Measurements from ENCODE around the gene IPO9. TPM values are rescaled to one million over a fixed set of nuclear protein-coding genes. Genes with fewer than 3 reads are reported as not detected.

Gene IPO9
- total and polyA plus RNA-seq, 2 of the 4 experiments (the other 2 are of a cell fraction) = 14.0 to 23.4 TPM

DNA sequence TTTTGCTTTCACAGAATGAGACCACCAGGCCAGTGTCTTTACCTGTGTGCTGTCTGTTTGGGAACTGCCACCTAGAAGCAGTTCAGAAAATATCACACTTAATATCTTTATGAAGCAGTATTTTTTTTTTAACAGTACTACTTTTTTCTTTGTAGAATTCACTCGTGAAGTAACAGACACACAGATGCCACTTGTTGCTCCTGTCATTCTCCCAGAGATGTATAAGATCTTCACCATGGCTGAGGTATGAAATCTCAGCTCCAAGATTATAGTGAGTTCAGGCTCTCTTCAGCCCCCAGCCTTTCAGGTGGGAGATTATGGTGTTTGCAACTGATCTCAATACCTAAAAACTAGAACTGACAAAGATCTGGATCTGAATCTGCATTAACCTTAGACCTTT, 23.0 kb downstream of the IPO9 start:
- Histone ChIP-seq H2AK5ac (ENCODE audit: low read depth, low read length) (no peak overlapping the region), H3K23ac (ENCODE audit: low read depth, low read length) (no peak overlapping the region), H2BK15ac (ENCODE audit: low read depth, low read length) (no peak overlapping the region), H3K9me3 (ENCODE audit: control insufficient read depth, insufficient read depth, low read length) (no peaks in the 10 kb centered on the region), H3K4me3 (ENCODE audit: insufficient read depth, low read depth, low read length) (no peak overlapping the region), H2BK20ac (ENCODE audit: low read depth, low read length) (no peak overlapping the region), H3K9ac (ENCODE audit: low read depth, low read length) (no peak overlapping the region), H3K14ac (replicated peaks; ENCODE audit: low read depth, low read length) (no peak overlapping the region), H3K18ac (ENCODE audit: low read depth, low read length) (no peak overlapping the region), H3K56ac (ENCODE audit: extremely low read depth, insufficient read depth, low read length) (no peak overlapping the region), H2BK5ac (ENCODE audit: low read depth, low read length, poor library complexity, severe bottlenecking) (no peak overlapping the region), H3K4me2 (ENCODE audit: low read depth, low read length) (no peak overlapping the region), H4K8ac (ENCODE audit: low read depth in 2 of 2, low read length in 2 of 2) (no peak overlapping the region), H2AFZ (replicated peaks; ENCODE audit: low read length, poor library complexity) (no peak overlapping the region), H3K4ac (ENCODE audit: low read depth, low read length) (no peak overlapping the region), H3K27ac (ENCODE audit: insufficient read depth, low read length) (no peak overlapping the region), H4K91ac (ENCODE audit: insufficient read depth, low read depth, low read length) (no peak overlapping the region), H4K20me1 (ENCODE audit: insufficient read depth, low read length) (peaks cover 9% of the 10 kb centered on the region; the same call in 1 of the 2 replicates), H2AK9ac (replicated peaks; ENCODE audit: low read depth, low read length, poor library complexity) (no peak overlapping the region), H2BK120ac (ENCODE audit: low read depth, low read length) (no peak overlapping the region), H3K9me1 (ENCODE audit: insufficient read depth, low read length) (peaks cover 4% of the 10 kb centered on the region), H3K36me3 (ENCODE audit: control insufficient read depth, insufficient read depth, low read length) (peaks cover 37% of the 10 kb centered on the region), H3K79me1 (ENCODE audit: low read depth in 1 of 2, low read length in 2 of 2) (peaks cover 31 to 50% of the 10 kb centered on the region in 2 experiments), H4K5ac (ENCODE audit: low read depth, low read length) (no peak overlapping the region), H3K4me1 (ENCODE audit: control insufficient read depth, insufficient read depth, low read length) (no peaks in the 10 kb centered on the region; the same call in 1 of the 2 replicates), H3K27me3 (ENCODE audit: control insufficient read depth, insufficient read depth, low read length) (no peaks in the 10 kb centered on the region)
- dilution Hi-C loops (cut with HindIII; ENCODE audit: low sequenced_read_pairs, unreplicated experiment) = no loop called here
- no TSS peak for BruUV-seq (replicated peaks)
- no CpG with 5 or more reads among the region's 1 CpG for WGBS, 2 experiments (ENCODE audit: extremely low coverage in 2 of 2, insufficient read length in 1 of 2)
- ATAC-seq (ENCODE audit: low read depth) (no peak), DNase-seq (no peak)
- in situ Hi-C loops (cut with MboI; ENCODE audit: low sequenced_read_pairs) = no loop called here
- CTCF ChIA-PET = interaction anchor here (3.1 kb wide), 1 partner anchor 22 kb away, joined by 8 read pairs; the partner anchor contains the start of gene IPO9
- TF ChIP-seq CEBPB (IDR thresholded peaks at IDR 0.05; ENCODE audit: low read depth, low read length) = no peak
- TF ChIP-seq POLR2A (IDR thresholded peaks at IDR 0.05; ENCODE audit: low read depth, low read length) = no peak
- no peak for TF ChIP-seq NFE2L2 (IDR thresholded peaks at IDR 0.05; ENCODE audit: low read depth, low read length)
- TF ChIP-seq, protein P1, sequence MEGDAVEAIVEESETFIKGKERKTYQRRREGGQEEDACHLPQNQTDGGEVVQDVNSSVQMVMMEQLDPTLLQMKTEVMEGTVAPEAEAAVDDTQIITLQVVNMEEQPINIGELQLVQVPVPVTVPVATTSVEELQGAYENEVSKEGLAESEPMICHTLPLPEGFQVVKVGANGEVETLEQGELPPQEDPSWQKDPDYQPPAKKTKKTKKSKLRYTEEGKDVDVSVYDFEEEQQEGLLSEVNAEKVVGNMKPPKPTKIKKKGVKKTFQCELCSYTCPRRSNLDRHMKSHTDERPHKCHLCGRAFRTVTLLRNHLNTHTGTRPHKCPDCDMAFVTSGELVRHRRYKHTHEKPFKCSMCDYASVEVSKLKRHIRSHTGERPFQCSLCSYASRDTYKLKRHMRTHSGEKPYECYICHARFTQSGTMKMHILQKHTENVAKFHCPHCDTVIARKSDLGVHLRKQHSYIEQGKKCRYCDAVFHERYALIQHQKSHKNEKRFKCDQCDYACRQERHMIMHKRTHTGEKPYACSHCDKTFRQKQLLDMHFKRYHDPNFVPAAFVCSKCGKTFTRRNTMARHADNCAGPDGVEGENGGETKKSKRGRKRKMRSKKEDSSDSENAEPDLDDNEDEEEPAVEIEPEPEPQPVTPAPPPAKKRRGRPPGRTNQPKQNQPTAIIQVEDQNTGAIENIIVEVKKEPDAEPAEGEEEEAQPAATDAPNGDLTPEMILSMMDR (conservative IDR thresholded peaks at IDR 0.05; ENCODE audit: low read depth, low read length) = no peak
- no peak for TF ChIP-seq SMC3 (IDR thresholded peaks at IDR 0.05; ENCODE audit: low read depth, low read length)
- TF ChIP-seq, protein P2, sequence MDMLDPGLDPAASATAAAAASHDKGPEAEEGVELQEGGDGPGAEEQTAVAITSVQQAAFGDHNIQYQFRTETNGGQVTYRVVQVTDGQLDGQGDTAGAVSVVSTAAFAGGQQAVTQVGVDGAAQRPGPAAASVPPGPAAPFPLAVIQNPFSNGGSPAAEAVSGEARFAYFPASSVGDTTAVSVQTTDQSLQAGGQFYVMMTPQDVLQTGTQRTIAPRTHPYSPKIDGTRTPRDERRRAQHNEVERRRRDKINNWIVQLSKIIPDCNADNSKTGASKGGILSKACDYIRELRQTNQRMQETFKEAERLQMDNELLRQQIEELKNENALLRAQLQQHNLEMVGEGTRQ (IDR thresholded peaks at IDR 0.05; ENCODE audit: low read depth, low read length) = no peak
- TF ChIP-seq RCOR1 (IDR thresholded peaks at IDR 0.05; ENCODE audit: insufficient replicate concordance, low read length) = no peak
- TF ChIP-seq RAD21 (IDR thresholded peaks at IDR 0.05; ENCODE audit: low read length) = no peak
- TF ChIP-seq, protein P3, sequence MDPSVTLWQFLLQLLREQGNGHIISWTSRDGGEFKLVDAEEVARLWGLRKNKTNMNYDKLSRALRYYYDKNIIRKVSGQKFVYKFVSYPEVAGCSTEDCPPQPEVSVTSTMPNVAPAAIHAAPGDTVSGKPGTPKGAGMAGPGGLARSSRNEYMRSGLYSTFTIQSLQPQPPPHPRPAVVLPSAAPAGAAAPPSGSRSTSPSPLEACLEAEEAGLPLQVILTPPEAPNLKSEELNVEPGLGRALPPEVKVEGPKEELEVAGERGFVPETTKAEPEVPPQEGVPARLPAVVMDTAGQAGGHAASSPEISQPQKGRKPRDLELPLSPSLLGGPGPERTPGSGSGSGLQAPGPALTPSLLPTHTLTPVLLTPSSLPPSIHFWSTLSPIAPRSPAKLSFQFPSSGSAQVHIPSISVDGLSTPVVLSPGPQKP (IDR thresholded peaks at IDR 0.05; ENCODE audit: borderline replicate concordance, low read depth, low read length) = no peak
- no peak for TF ChIP-seq MAZ (IDR thresholded peaks at IDR 0.05; ENCODE audit: borderline replicate concordance, low read depth, low read length)
- TF ChIP-seq MAFK (IDR thresholded peaks at IDR 0.05; ENCODE audit: low read depth, low read length) = no peak
- no peak for TF ChIP-seq FOS (IDR thresholded peaks at IDR 0.05; ENCODE audit: low read depth, low read length)
- intact Hi-C loops (cut with micrococcal nuclease) = no loop called here
- POLR2A ChIA-PET (ENCODE audit: unreplicated experiment) = no interaction called here
